ENCODE data around the gene FAM222A.

Gene FAM222A

DNA sequence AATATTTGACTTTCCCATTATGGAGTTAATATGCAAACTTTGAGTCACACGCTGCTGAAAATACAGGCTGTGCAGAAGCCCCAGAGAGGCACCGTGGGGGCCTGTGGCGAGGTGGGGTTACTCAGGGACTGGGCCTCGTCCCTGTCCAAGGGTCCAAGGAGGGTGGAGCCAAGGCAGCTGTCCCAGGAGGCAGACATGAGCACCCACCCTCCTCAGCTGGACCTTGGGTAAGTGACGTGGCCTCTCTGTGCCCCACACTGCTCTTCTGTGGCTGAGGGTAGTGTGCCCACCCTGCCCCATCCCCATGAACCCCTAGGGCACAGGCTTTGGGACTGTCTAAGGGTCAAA, 39.4 kb downstream of the FAM222A start:
- no peak overlapping the region for H2AFZ ChIP-seq (ENCODE audit: low read length, unreplicated experiment)
- H3K36me3 ChIP-seq (ENCODE audit: insufficient read depth, low read length), result no peaks in the 10 kb centered on the region
- peaks cover 38% of the 10 kb centered on the region; the same call in 1 of the 2 replicates for H3K27me3 ChIP-seq (ENCODE audit: insufficient read depth, low read length)
- H3K79me2 ChIP-seq (ENCODE audit: control insufficient read depth, insufficient read depth, low read length, unreplicated experiment), result no peaks in the 10 kb centered on the region
- H3K4me1 ChIP-seq (ENCODE audit: control insufficient read depth, insufficient read depth, low read length, unreplicated experiment), result no peaks in the 10 kb centered on the region
- no peak overlapping the region for H3K4me3 ChIP-seq (ENCODE audit: low read depth, low read length)
- no peak overlapping the region for H3K27ac ChIP-seq (ENCODE audit: low read depth, low read length)

DNA sequence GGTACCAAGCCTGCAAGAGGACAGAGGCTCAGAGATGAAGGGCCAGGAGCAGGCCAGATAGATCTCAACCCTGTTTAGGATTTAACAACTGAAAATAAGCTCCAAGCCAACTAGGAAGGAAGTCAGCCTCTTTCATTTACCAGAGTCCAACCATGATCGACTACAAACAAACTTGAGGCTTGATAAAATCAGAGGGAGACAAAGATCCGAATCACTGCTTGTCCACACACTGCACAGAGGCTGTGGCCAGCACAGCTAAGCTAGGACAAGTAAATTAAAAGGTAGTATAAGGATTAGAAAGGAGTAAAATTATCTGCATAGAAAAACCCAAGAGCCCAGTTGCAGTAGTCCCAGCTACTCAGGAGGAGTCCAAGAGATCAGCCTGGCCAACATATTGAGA, 40.3 kb downstream of the FAM222A start:
- Histone ChIP-seq H3K27ac (ENCODE audit: low read depth, low read length) (no peak overlapping the region), H3K4me1 (ENCODE audit: control insufficient read depth, insufficient read depth, low read length, unreplicated experiment) (no peaks in the 10 kb centered on the region), H2AFZ (ENCODE audit: low read length, unreplicated experiment) (no peak overlapping the region), H3K27me3 (ENCODE audit: insufficient read depth, low read length) (peaks cover 31% of the 10 kb centered on the region; the same call in 1 of the 2 replicates), H3K79me2 (ENCODE audit: control insufficient read depth, insufficient read depth, low read length, unreplicated experiment) (no peaks in the 10 kb centered on the region), H3K4me3 (ENCODE audit: low read depth, low read length) (no peak overlapping the region), H3K36me3 (ENCODE audit: insufficient read depth, low read length) (no peaks in the 10 kb centered on the region)

DNA sequence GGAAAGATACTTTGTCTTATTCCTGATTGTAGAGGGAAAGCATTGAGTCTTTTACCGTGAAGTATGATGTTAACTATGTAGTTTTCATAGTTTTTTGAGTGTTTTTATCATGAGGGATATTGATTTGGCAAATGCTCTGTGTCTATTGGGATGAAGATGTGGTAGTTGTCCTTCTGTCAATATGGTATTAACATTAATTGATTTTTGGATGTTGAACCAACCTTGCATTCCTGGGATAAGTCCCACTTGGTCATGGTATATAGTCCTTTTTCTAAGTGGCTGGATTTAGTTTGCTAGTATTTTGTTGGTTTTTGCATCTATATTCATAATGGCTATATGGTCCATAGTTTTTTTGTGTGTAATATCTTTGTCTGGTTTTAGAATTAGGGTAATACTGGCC, 42.8 kb downstream of the FAM222A start:
- no peak overlapping the region for H3K4me3 ChIP-seq (ENCODE audit: low read depth, low read length)
- H3K27me3 ChIP-seq (ENCODE audit: insufficient read depth, low read length), result peaks cover 19% of the 10 kb centered on the region; the same call in 1 of the 2 replicates
- no peaks in the 10 kb centered on the region for H3K36me3 ChIP-seq (ENCODE audit: insufficient read depth, low read length)
- H3K79me2 ChIP-seq (ENCODE audit: control insufficient read depth, insufficient read depth, low read length, unreplicated experiment), result no peaks in the 10 kb centered on the region
- no peak overlapping the region for H3K27ac ChIP-seq (ENCODE audit: low read depth, low read length)
- H3K4me1 ChIP-seq (ENCODE audit: control insufficient read depth, insufficient read depth, low read length, unreplicated experiment), result no peaks in the 10 kb centered on the region
- no peak overlapping the region for H2AFZ ChIP-seq (ENCODE audit: low read length, unreplicated experiment)

DNA sequence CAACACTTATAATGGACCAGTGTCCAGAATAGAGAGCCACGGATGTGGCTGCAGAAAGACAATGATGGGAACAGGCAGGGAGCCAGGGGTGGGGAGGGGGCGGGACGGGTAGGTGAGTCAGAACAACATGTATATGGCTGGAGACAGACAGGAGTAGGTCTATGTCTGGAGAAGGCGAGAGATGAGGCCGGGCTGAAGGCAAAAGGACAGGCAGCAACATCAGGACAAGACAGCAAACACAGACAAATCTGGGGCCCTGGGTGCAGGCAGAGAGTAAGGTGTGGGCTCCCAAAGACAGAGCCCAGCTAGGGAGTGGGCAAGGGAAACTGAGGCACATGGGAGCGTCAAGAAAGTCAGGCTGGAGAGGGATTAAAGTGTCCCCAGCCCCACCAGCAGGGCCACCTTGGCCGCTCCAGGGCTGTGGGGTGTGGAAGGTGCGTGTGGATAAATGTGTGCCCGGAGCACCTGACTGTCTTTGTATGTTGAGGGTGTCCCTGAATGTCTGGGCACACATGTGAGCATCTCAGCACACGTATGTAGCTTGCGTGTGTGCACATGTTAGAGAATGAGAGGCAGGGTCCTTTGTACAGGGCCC, 44.1 kb downstream of the FAM222A start:
- H3K4me3 ChIP-seq (ENCODE audit: low read depth, low read length), result no peak overlapping the region
- peaks cover 14% of the 10 kb centered on the region; the same call in 1 of the 2 replicates for H3K27me3 ChIP-seq (ENCODE audit: insufficient read depth, low read length)
- no peak overlapping the region for H2AFZ ChIP-seq (ENCODE audit: low read length, unreplicated experiment)
- H3K79me2 ChIP-seq (ENCODE audit: control insufficient read depth, insufficient read depth, low read length, unreplicated experiment), result no peaks in the 10 kb centered on the region
- peaks cover under 1% of the 10 kb centered on the region for H3K4me1 ChIP-seq (ENCODE audit: control insufficient read depth, insufficient read depth, low read length, unreplicated experiment)
- H3K36me3 ChIP-seq (ENCODE audit: insufficient read depth, low read length), result no peaks in the 10 kb centered on the region
- H3K27ac ChIP-seq (ENCODE audit: low read depth, low read length), result no peak overlapping the region

DNA sequence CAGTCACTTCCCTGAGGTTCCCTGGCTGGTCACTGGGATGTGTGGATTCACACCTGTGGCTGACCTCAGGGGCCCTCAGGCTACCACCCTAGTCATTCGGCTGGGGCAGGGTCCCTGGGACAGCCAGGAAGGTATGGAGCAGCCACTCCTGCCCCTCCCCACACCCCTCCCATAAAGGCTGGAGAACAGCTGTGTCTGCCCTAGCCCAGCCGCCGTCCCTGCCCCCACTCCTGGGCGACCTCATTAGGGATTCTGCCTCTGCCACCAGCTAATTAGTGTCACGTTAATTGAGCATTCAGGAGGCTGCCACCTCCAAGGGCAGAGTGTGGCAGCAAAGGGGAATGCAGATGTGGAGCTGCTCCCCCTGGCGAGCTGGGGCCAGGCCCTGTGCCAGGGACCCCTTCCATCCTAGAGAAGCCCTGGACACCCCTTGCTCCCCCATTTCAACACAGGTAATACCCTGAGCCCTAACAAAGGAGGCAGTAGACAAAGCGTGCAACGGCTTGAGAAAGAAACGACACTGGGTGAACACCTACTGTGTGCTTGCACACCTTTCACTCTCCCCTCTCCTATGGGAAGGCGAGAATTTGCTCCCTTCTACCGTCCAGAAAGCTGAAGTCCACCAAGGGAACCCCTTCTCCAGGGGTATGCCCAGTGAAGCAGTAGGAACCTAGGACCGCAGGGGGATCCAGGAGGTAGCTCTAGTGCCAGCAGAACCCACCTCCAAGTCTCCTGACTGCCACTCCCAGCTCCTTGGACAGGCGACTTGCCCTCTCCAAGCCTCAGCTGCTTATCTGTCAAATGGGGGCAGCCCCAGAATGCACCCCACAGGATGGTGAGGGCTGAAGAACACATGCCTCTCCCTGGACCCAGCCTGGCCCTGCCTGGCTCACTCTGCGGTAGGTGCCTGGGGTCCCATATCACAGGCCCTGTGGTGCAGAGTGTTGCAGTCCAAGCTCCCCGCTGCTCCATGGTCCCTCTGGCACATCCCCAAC, 45.1 kb downstream of the FAM222A start:
- Histone ChIP-seq H3K36me3 (ENCODE audit: insufficient read depth, low read length) (no peaks in the 10 kb centered on the region; the same call in 1 of the 2 replicates), H3K27ac (ENCODE audit: low read depth, low read length) (no peak overlapping the region), H3K79me2 (ENCODE audit: control insufficient read depth, insufficient read depth, low read length, unreplicated experiment) (no peaks in the 10 kb centered on the region), H3K4me3 (ENCODE audit: low read depth, low read length) (no peak overlapping the region), H2AFZ (ENCODE audit: low read length, unreplicated experiment) (no peak overlapping the region), H3K4me1 (ENCODE audit: control insufficient read depth, insufficient read depth, low read length, unreplicated experiment) (peaks cover 7% of the 10 kb centered on the region), H3K27me3 (ENCODE audit: insufficient read depth, low read length) (peaks cover 14% of the 10 kb centered on the region; the same call in 1 of the 2 replicates)

DNA sequence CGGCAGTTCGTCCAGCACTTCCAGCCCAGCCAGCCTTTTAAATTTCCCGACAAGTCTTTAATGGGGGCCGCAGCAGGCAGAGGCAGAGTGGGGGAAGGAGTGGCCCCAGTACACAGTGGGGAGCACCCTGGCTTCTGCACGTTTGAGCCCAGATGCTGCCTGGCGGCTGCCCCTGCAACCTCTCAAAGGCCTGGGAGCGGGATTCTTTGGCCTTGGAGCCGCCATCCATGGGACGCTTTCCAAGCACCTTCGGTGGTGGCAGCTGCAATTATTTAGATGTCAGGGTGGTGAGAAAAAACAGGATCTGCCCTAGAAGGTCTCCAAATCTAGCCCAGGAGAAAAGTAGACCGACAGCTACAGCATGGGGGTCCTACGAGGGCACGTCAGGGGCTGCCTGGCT, 46.0 kb downstream of the FAM222A start:
- Histone ChIP-seq H3K27ac (ENCODE audit: low read depth, low read length) (no peak overlapping the region), H3K4me1 (ENCODE audit: control insufficient read depth, insufficient read depth, low read length, unreplicated experiment) (peaks cover 7% of the 10 kb centered on the region), H3K27me3 (ENCODE audit: insufficient read depth, low read length) (peaks cover 14% of the 10 kb centered on the region; the same call in 1 of the 2 replicates)

DNA sequence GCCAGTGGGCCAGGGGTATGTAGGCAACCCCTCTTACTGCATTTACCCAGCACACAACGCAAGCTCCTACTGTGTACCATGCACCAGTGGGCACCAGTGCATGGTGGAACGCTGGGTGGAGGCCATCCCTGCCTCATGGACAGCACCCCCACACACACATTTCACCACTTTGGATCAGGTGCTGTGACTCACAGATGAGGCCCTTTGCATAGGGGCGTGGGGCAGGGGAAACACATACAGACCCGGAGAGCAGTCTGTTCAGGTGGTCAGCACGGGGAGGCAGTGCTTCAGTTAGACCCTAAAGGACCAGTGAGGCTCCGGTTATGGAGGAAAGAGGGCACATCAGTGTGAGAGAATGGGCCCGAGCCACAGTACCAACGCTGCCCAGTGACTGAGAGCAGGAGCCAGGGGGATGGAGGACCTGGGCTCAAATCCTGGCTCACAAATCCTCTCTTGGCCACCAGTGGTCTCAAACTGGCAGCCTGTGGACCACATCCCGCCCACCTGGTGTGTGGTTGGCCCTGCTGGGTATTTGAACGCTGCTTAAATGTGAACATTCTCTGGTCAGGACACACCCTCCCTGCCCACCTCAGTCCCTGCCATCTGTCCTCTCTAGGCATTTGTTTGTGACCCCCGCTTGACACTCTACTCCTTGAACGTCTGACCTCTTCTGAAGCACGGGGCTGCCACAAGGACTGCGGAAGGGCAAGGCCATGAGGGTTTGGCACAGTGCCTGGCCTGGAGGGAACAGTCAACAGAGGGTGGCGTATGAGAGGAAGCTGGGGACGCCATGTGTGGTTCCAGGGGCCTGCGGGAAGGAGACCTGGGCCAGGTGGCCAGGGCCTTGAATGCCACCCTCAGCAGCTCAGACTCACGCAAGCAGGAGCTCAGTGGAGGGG, 46.7 kb downstream of the FAM222A start:
- Histone ChIP-seq H3K79me2 (ENCODE audit: control insufficient read depth, insufficient read depth, low read length, unreplicated experiment) (no peaks in the 10 kb centered on the region), H3K36me3 (ENCODE audit: insufficient read depth, low read length) (no peaks in the 10 kb centered on the region; the same call in 1 of the 2 replicates), H2AFZ (ENCODE audit: low read length, unreplicated experiment) (no peak overlapping the region), H3K4me1 (ENCODE audit: control insufficient read depth, insufficient read depth, low read length, unreplicated experiment) (peaks cover 7% of the 10 kb centered on the region), H3K4me3 (ENCODE audit: low read depth, low read length) (no peak overlapping the region), H3K27me3 (ENCODE audit: insufficient read depth, low read length) (peaks cover 14% of the 10 kb centered on the region; the same call in 1 of the 2 replicates), H3K27ac (ENCODE audit: low read depth, low read length) (no peak overlapping the region)

More for the DNA sequence above, 46.0 kb downstream of the FAM222A start:
- Histone ChIP-seq H3K79me2 (ENCODE audit: control insufficient read depth, insufficient read depth, low read length, unreplicated experiment) (no peaks in the 10 kb centered on the region), H3K4me3 (ENCODE audit: low read depth, low read length) (no peak overlapping the region), H3K36me3 (ENCODE audit: insufficient read depth, low read length) (no peaks in the 10 kb centered on the region; the same call in 1 of the 2 replicates), H2AFZ (ENCODE audit: low read length, unreplicated experiment) (no peak overlapping the region)

DNA sequence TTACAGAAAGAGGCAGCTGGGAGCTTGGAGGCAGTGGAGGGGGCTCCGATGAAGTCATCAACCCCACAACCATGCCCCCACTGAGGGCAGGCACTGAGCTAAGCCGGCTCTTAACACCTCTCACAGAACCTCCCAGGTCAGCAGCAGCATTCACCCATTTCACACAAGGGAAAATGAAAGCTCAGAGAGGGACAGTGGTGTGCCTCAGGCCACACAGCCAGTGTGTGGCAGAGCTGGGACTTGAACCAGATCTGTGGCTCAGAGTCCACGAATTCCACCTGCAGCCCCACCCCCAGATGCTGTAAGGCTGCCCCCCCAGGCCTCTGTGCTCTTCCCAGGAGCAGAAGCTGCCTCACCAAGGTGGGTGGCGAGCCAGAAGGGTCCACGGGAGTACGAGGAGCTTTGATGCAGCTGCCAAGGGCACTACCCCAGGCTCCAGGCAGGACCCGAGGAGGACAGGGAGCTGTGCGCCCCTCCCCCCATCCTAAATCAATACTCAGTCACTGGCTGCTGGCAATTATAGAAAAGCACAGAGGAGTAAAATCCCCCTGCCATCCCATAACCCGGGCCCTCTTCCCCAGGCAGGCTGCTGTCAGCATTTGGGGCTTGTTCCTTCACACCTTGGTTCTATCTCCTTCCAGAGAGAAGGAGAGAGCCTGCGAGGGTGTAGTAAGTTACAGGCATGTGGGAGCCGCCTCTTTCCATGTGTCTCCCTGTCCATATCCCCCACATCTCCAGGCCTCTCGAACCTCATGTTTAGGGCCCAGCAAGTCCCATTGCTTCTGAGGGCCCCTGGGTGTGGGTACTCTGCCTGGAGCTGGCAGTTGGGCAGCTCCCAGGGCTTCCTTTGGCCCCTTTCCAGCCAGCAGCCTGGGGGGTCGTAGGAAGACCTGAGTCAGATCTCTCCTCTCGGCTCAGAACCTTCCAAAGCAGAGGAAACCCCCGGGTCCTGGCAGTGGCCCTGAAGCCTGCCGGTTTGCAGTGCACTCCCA, 47.6 kb downstream of the FAM222A start:
- H3K27ac ChIP-seq (ENCODE audit: low read depth, low read length), result no peak overlapping the region
- H3K4me3 ChIP-seq (ENCODE audit: low read depth, low read length), result no peak overlapping the region

DNA sequence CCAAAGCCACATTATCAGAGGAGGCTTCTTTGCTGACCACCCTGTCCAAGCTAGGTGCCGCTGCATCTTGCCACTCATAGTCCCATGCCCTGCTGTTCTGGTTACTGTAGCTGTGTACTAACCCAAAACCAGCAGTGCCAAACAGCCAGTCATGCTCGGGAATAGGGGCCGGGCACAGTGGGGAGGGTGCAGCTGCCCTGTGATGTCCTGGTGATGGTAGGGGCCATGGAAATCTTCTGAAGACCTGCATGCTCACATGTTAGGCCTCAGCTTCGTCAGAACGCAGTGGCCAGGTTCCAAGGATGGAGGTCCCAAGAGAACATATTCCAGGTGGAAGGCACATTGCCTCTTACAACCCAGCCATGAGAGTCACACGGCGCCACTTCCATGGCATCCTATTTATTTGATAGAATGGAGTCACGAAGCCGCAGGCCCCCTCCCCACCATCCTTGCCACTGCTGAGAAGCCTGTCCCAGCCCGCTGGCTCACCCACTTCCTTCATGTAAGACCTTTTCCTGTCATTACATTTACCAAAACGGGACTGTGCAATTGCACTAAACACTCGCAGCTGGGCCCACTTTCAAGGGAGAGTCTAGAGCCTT, 48.5 kb downstream of the FAM222A start:
- H3K27ac ChIP-seq (ENCODE audit: low read depth, low read length), result no peak overlapping the region
- peaks cover under 1% of the 10 kb centered on the region; the same call in 1 of the 2 replicates for H3K27me3 ChIP-seq (ENCODE audit: insufficient read depth, low read length)

More for the DNA sequence above, 47.6 kb downstream of the FAM222A start:
- Histone ChIP-seq H3K4me1 (ENCODE audit: control insufficient read depth, insufficient read depth, low read length, unreplicated experiment) (peaks cover 7% of the 10 kb centered on the region), H3K27me3 (ENCODE audit: insufficient read depth, low read length) (peaks cover 5% of the 10 kb centered on the region; the same call in 1 of the 2 replicates), H2AFZ (ENCODE audit: low read length, unreplicated experiment) (no peak overlapping the region), H3K36me3 (ENCODE audit: insufficient read depth, low read length) (no peaks in the 10 kb centered on the region; the same call in 1 of the 2 replicates), H3K79me2 (ENCODE audit: control insufficient read depth, insufficient read depth, low read length, unreplicated experiment) (no peaks in the 10 kb centered on the region)

More for the DNA sequence above, 48.5 kb downstream of the FAM222A start:
- H3K79me2 ChIP-seq (ENCODE audit: control insufficient read depth, insufficient read depth, low read length, unreplicated experiment), result no peaks in the 10 kb centered on the region
- peaks cover 7% of the 10 kb centered on the region for H3K4me1 ChIP-seq (ENCODE audit: control insufficient read depth, insufficient read depth, low read length, unreplicated experiment)
- no peak overlapping the region for H3K4me3 ChIP-seq (ENCODE audit: low read depth, low read length)
- H3K36me3 ChIP-seq (ENCODE audit: insufficient read depth, low read length), result no peaks in the 10 kb centered on the region; the same call in 1 of the 2 replicates
- no peak overlapping the region for H2AFZ ChIP-seq (ENCODE audit: low read length, unreplicated experiment)

Measured in ACC112 (cell line).